Kidney glomerular epithelial cell (primary cell): ENCODE results near the gene SLC24A5.

Experiments used
- DNase-seq: peaks from one replicate; lab custom pipeline; 2025; lab: John Stamatoyannopoulos, UW

Gene SLC24A5

GRCh38 chr15:48120745-48121144 lies at the start of gene SLC24A5:
Gene SLC24A5 (plus strand): TSS chr15:48120990. CDS start chr15:48121045, 55 bp downstream.
- DNase-seq, result no peak

- no peak for DNase-seq
Observed at GRCh38 chr15:48072941-48073340, 47.8 kb upstream of the SLC24A5 start.

GRCh38 chr15:48073881-48074280 lies 46.9 kb upstream of the SLC24A5 start:
- DNase-seq, result no peak

- DNase-seq, result no peak
Observed at GRCh38 chr15:48076454-48076853, 44.3 kb upstream of the SLC24A5 start.

GRCh38 chr15:48077616-48078184 lies 43.1 kb upstream of the SLC24A5 start:
- DNase-seq, result no peak

- DNase-seq, result peak; percentile 62
Observed at GRCh38 chr15:48084759-48085590, 35.8 kb upstream of the SLC24A5 start.

- no peak for DNase-seq
Observed at GRCh38 chr15:48085591-48085930, 35.2 kb upstream of the SLC24A5 start.

- no peak for DNase-seq
Observed at GRCh38 chr15:48086133-48086532, 34.7 kb upstream of the SLC24A5 start.

- no peak for DNase-seq
Observed at GRCh38 chr15:48086576-48086975, 34.2 kb upstream of the SLC24A5 start.

- DNase-seq, result no peak
Observed at GRCh38 chr15:48087844-48088243, 32.9 kb upstream of the SLC24A5 start.

- no peak for DNase-seq
Observed at GRCh38 chr15:48089702-48090101, 31.1 kb upstream of the SLC24A5 start.

- DNase-seq, result no peak
Observed at GRCh38 chr15:48090115-48090514, 30.7 kb upstream of the SLC24A5 start.

- no peak for DNase-seq
Observed at GRCh38 chr15:48090666-48091065, 30.1 kb upstream of the SLC24A5 start.

GRCh38 chr15:48091522-48091921 lies 29.3 kb upstream of the SLC24A5 start:
- no peak for DNase-seq

- no peak for DNase-seq
Observed at GRCh38 chr15:48096355-48096786, 24.4 kb upstream of the SLC24A5 start.

GRCh38 chr15:48096813-48097212 lies 24.0 kb upstream of the SLC24A5 start:
- DNase-seq, result peak; percentile 21

GRCh38 chr15:48097264-48097663 lies 23.5 kb upstream of the SLC24A5 start:
- DNase-seq, result no peak

- DNase-seq, result no peak
Observed at GRCh38 chr15:48101376-48101961, 19.3 kb upstream of the SLC24A5 start.

- DNase-seq, result peak; percentile 47
Observed at GRCh38 chr15:48102167-48102566, 18.6 kb upstream of the SLC24A5 start.

- no peak for DNase-seq
Observed at GRCh38 chr15:48103647-48104046, 17.1 kb upstream of the SLC24A5 start.

- no peak for DNase-seq
Observed at GRCh38 chr15:48105936-48106335, 14.9 kb upstream of the SLC24A5 start.

GRCh38 chr15:48109212-48109611 lies 11.6 kb upstream of the SLC24A5 start:
- no peak for DNase-seq

- no peak for DNase-seq
Observed at GRCh38 chr15:48109856-48110531, 10.8 kb upstream of the SLC24A5 start.
